Right cardiac atrium (tissue), 5 donors: ENCODE measurements around the gene NBPF1. TPM values are rescaled to one million over a fixed set of nuclear protein-coding genes. Genes with fewer than 3 reads are reported as not detected.
"Not testable (repeated sequence)": the region's sequence is repeated elsewhere in the genome, so short reads cannot be mapped to it uniquely, and the experiment has no call there.

Experiments
- ATAC-seq, 2 donors: fragments of 200-7000 bp; cut with Tn5 transposase; one replicate each; pipeline versions ENCODE4 v1.8.0 to v1.9.1; 2020; ENCODE audit warnings: moderate library complexity in 2 of 2, mild to moderate bottlenecking in 1 of 2
- DNase-seq, 3 donors: peaks; one replicate each; pipeline ENCODE4 v3.0.0-alpha.2; 2020
- H3K27ac ChIP-seq: one replicate; pipeline ENCODE4 v1.5.1; 2013; ENCODE audit warnings: mild to moderate bottlenecking, low read length, control low read depth, moderate library complexity
- H3K27me3 ChIP-seq: one replicate; pipeline ENCODE4 v1.6.1; 2013; ENCODE audit not compliant: control insufficient read depth, insufficient read depth
- H3K4me1 ChIP-seq: one replicate; pipeline ENCODE4 v1.6.1; 2013; ENCODE audit warnings: low read length; ENCODE audit not compliant: control insufficient read depth, insufficient read depth
- H3K4me3 ChIP-seq: one replicate; pipeline ENCODE4 v1.5.1; 2013; ENCODE audit warnings: low read length, control low read depth
- H3K9me3 ChIP-seq: one replicate; pipeline ENCODE4 v1.6.1; 2013; ENCODE audit warnings: low read length; ENCODE audit not compliant: control insufficient read depth
- WGBS: extraction: QIAGEN DNeasy Blood & Tissue Kit; methylation state at CpG from one replicate; pipeline ENCODE4 v1.1.7; 2013; 5-methylcytosine and 5-hydroxymethylcytosine counted together
- intact Hi-C, 4 donors: fragments of 100-400 bp; cut with DNase I; formaldehyde crosslinking; loops; one replicate each; pipeline versions ENCODE4 v1.11.0 to v1.14.0; 2022 to 2023
- polyA plus RNA-seq: library from polyadenylated mRNA; stranded (reverse); fragments of 200-250 nt; gene quantifications from one replicate; pipeline ENCODE4 v1.2.3, GENCODE V29; 2013
- total RNA-seq, 4 donors: library from RNA; stranded (reverse); fragmentation: NEBNext Ultra II Directional; extraction: Animal tissue kit (Norgen Biotek cat#: 25700); gene quantifications; one replicate each; pipeline ENCODE4 v1.2.1, GENCODE V29; 2021
- donor health status: healthy with polysubstance abuse.
- donor health status: DM: no; HTN: yes; CAD: no.
- donor health status: DM: no; HTN: no; CAD: no.
- donor health status: DM: no; HTN: yes; CAD: no; lungs with severe emphysema.
- donor health status: DM: yes; HTN: yes; CAD: no.

The NBPF1 gene
- total and polyA plus RNA-seq, 5 donors, result 6.5 to 18.7 (median 15.6) TPM

GRCh38 chr1:16619803-16620501 is 6.6 kb upstream of the NBPF1 start:
- not testable (repeated sequence) for H3K27ac ChIP-seq, H3K9me3 ChIP-seq, H3K4me1 ChIP-seq, H3K4me3 ChIP-seq, H3K27me3 ChIP-seq
- 90% methylated on average over 21 of the region's 21 CpGs for WGBS
- DNase-seq, result peak; percentile 25 to 64 (median 52)
- intact Hi-C loops, result loop anchor here in 3 of 4 donors (2.0 to 5.0 kb wide), 2 partner anchors 327 kb away; no protein-coding TSS in a partner anchor
- ATAC-seq, result peak in 1 of 2 donors; percentile 8

DNA sequence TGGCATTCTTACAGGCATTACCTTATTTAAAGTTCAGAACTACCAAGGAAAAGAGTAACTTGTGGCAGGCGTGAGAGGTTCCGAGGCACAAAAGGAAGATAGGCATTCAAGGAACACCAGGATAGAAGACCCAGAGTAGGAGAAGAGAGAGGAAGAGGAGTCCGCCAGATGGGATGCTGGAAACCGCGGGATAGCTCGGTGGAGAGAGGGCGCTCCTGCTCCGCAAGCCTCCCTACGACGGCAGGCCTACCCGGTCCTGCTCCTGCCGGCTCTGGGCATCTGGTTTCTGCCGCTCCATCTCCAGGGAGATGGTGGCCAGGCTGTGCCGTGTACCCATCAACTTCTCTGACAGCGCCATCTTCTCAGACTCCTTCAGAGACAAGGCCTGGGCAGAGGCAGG is 5.4 kb upstream of the NBPF1 start:
- intact Hi-C loops, result no loop called here
- Histone ChIP-seq H3K4me3 (no peak overlapping the region), H3K27me3 (no peaks in the 10 kb centered on the region), H3K27ac (no peak overlapping the region), H3K4me1 (no peaks in the 10 kb centered on the region), H3K9me3 (no peaks in the 10 kb centered on the region)
- DNase-seq (peak; percentile 16 to 62 (median 43)), ATAC-seq (peak in 1 of 2 donors; percentile 2)
- WGBS, result 76% methylated on average over 15 of the region's 15 CpGs

DNA sequence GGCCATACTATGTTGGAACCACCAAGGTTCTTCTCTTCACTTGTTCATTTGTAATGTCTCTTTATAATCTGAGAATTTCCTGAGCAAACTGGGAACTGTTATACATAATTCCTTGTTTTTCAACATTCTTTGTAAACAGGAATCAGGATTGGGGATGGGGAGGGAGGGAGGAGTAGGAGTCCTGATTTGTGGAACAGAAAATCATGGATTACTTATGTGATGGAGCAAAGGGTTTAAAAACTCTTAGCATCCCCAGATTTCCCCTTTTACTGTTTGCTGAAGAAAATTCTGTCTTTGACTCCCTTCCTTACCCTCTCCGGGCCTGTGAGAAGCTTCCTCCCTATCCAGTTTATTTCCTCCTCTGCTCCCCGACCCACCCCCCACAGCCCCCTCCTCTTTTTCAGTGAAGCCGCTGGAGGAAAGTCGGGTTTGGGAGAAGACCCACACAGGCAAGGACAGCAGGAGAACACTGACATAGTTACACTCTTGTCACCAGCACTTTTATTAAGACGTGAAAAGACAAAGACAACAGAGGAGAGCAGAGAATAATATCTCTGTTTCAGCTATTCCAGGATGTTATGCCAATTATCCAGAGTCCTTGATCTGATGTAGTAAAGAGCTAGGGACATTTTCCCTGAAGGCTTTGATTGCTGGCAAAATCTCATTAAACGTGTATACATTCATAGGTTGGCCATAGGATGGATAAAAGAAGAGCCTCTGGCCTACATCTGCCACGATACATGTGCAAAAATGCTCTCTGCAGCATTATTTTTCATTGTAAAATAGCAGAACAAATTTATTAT is 4.6 kb upstream of the NBPF1 start:
- H3K27me3 ChIP-seq, result no peaks in the 10 kb centered on the region

GRCh38 chr1:16617114-16617631 is 3.8 kb upstream of the NBPF1 start:
- H3K4me3 ChIP-seq, result no peak overlapping the region
- WGBS, result 90% methylated on average over 20 of the region's 20 CpGs
- DNase-seq, result peak; percentile 13 to 62 (median 54)
- H3K27ac ChIP-seq, result no peak overlapping the region
- no peaks in the 10 kb centered on the region for H3K27me3 ChIP-seq
- intact Hi-C loops, result no loop called here
- H3K4me1 ChIP-seq, result no peaks in the 10 kb centered on the region
- no peaks in the 10 kb centered on the region for H3K9me3 ChIP-seq
- no peak for ATAC-seq

More for the DNA sequence above, 4.6 kb upstream of the NBPF1 start:
- Histone ChIP-seq H3K27ac (no peak overlapping the region), H3K9me3 (no peaks in the 10 kb centered on the region), H3K4me1 (no peaks in the 10 kb centered on the region), H3K4me3 (no peak overlapping the region)
- DNase-seq (no peak), ATAC-seq (no peak)
- intact Hi-C loops, result no loop called here
- WGBS, result 66% methylated on average over 7 of the region's 7 CpGs

- peak; percentile 16 to 52 (median 27) for DNase-seq
- intact Hi-C loops, result no loop called here
These were observed 2.2 kb upstream of the NBPF1 start for GRCh38 chr1:16615253-16616252.

DNA sequence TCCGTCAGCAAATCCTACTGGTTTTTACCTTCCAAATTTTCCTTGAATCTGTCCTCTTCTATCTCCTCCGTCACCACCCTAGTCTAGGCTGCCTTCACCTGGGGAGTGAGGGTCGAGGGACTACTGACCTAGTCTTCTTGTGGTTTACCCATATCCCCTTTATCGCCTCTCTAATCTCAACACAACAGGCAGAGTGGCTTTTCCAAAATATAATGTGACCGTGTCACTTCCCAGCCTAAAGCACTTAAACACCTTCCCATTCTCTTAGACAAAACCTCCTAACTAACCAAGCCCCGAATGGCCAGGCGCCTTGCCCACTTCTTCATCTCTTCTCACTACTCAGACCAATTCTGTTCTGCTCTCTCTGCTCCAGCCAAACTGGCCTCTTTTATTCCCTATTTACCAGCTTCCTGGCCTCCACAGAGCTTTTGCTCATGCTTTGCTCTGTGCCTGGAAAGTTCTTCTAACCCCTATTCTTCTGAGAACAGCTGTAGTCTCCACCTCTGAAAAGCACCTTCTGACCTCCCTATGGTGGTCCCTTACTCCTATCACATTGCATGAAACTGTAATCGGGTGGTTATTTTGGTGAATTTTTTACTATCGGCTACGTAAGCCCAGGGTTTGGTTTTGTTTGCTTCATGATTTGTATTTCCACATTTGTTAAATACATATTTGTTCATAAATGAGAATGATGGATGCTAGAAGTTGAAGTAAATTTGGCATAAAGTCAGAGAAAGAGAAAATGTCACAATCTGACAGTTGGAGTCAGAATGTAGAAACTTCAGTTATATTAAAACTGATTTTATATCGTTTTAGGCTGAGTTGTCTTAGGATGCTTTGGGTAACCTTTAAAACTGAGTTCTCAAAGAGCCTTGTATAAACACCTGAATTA is 1.2 kb upstream of the NBPF1 start:
- ATAC-seq, result no peak
- Histone ChIP-seq H3K27me3 (no peaks in the 10 kb centered on the region), H3K4me1 (no peaks in the 10 kb centered on the region), H3K9me3 (no peaks in the 10 kb centered on the region), H3K4me3 (no peak overlapping the region), H3K27ac (no peak overlapping the region)
- intact Hi-C loops, result no loop called here
- DNase-seq, result peak; percentile 12 to 58 (median 55)
- WGBS, result 75% methylated on average over 11 of the region's 11 CpGs

More at GRCh38 chr1:16615253-16616252, 2.2 kb upstream of the NBPF1 start:
- WGBS, result 77% methylated on average over 9 of the region's 9 CpGs
- Histone ChIP-seq H3K27ac (no peak overlapping the region), H3K27me3 (no peaks in the 10 kb centered on the region), H3K4me1 (no peaks in the 10 kb centered on the region), H3K9me3 (no peaks in the 10 kb centered on the region), H3K4me3 (no peak overlapping the region)
- ATAC-seq, result no peak

DNA sequence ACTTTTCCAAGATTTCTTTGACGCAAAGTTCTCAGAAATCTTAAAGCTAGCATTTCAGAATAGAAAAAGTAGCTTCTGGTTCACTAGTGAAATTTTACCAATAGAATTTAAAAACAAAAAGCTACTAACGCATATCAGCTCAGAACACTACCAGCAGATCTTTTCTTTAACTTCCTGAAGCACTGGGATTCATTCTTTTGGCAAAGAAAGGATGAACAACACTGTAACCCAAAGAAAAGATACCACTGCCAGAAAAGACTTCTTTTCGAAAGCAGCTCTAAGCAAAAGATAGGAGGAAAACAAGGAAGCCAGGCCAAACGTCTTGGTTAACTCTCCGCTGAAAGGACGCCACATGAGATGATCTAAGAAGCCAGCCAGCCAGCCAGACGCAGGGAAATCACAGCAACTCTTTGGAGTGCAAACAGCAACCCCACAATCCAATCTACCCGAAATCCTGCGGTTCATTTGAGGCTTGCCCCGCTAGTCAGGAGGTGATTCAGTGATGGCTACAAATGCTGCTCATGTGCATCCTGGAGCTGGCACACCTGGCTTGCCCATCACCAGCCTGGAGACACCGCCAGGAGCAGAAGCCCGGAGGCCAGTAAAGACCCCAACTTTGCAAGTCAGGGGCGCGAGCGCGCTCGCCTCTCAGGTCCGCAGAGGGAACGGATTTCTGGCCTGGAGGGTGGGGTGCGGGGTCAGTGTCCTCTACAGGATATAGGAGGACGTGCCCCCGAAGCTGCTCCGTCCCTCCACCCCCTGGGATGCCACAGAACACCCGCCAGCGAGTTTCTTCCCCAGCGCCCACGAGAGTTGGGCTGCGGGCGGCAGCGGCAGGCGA is 812 bp downstream of the NBPF1 start:
- ATAC-seq, result peak; percentile 62
- intact Hi-C loops, result no loop called here
- Histone ChIP-seq H3K9me3 (no peaks in the 10 kb centered on the region), H3K4me1 (no peaks in the 10 kb centered on the region), H3K27ac (peak overlapping the region; percentile 36), H3K4me3 (peak overlapping the region; percentile 47), H3K27me3 (no peaks in the 10 kb centered on the region)
- DNase-seq, result peak; percentile 72 to 88 (median 81)
- 4% methylated on average over 31 of the region's 31 CpGs for WGBS

GRCh38 chr1:16611981-16612331 is 1.4 kb downstream of the NBPF1 start:
- H3K4me1 ChIP-seq, intact Hi-C loops, H3K27ac ChIP-seq, H3K9me3 ChIP-seq, ATAC-seq, H3K27me3 ChIP-seq: not testable (repeated sequence)
- DNase-seq, result peak; percentile 18 to 53 (median 47)
- H3K4me3 ChIP-seq, result peak overlapping the region; percentile 47
- WGBS, result 68% methylated on average over 8 of the region's 8 CpGs

DNA sequence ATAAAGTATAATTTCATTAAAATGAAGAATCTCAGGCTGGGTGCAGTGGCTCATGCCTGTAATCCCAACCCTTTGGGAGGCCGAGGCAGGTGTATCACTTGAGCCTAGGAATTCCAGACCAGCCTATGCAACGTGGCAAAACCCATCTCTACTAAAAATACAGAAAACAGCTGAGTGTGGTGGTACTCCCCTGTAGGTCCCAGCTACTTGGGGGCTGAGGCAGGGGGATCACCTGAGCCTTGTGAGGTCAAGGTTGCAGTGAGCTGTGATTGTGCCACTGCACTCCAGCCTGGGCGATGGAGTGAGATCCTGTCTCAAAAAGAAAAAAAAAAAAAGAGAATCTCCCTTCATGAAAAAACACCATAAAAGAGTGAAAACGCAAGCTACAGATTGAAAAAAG is 2.2 kb downstream of the NBPF1 start:
- H3K27ac ChIP-seq, H3K9me3 ChIP-seq, intact Hi-C loops, H3K27me3 ChIP-seq, H3K4me1 ChIP-seq, ATAC-seq, H3K4me3 ChIP-seq: not testable (repeated sequence)
- WGBS, result 85% methylated on average over 4 of the region's 4 CpGs
- DNase-seq, result peak in 2 of 3 donors; percentile 27 to 38
